ENCODE results near the gene OSM. TPM values are rescaled to one million over a fixed set of nuclear protein-coding genes. Genes with fewer than 3 reads are reported as not detected.
A peak's percentile ranks its signal among the peaks of the same experiment; 100 is the strongest.

The OSM gene
- total RNA-seq, 3 donors from 2014 or later, result 1.3 to 2.5 (median 1.3) TPM

DNA sequence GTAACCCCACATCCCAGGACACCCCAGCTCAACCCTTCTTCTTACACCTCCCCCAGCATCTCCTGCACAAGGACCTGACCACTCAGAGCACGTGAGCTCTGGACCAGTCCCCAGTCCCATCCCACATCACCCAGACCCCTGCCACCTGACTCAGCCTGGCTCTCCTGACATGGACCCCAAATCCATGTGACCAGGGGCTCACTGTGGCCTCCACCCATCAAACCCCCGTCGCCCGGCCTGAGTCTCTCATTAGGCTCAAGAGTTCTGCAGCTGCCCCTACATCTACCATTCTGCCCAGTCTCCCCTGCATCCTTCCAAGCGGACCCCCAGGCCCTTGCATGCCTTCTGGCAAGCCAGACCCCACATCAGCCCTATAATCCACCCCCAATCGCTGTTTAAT lies 18.2 kb downstream of the OSM start:
- H3K9me3 ChIP-seq, result no peaks in the 10 kb centered on the region
- intact Hi-C loops (cut with DNase I; ENCODE audit: low total_unique reads), result no loop called here
- H3K27me3 ChIP-seq, result no peaks in the 10 kb centered on the region
- no peaks in the 10 kb centered on the region for H3K36me3 ChIP-seq
- no peak for DNase-seq (ENCODE audit: low spot score in 2 of 2)
- TF ChIP-seq POLR2A (IDR thresholded peaks at IDR 0.05), result no peak
- peaks cover 0 to 9% of the 10 kb centered on the region in 2 donors for H3K4me1 ChIP-seq
- peak overlapping the region in 1 of 2 donors; percentile 48 for H3K27ac ChIP-seq
- H3K4me3 ChIP-seq, result peak overlapping the region in 2 of 3 donors; percentile 14 to 31

GRCh38 chr22:30247974-30248373 lies 18.7 kb downstream of the OSM start:
- Histone ChIP-seq H3K4me1 (peaks cover 0 to 9% of the 10 kb centered on the region in 2 donors), H3K27ac (no peak overlapping the region), H3K27me3 (no peaks in the 10 kb centered on the region), H3K4me3 (no peak overlapping the region), H3K36me3 (no peaks in the 10 kb centered on the region), H3K9me3 (no peaks in the 10 kb centered on the region)
- intact Hi-C loops (cut with DNase I; ENCODE audit: low total_unique reads), result no loop called here
- no peak for TF ChIP-seq POLR2A (IDR thresholded peaks at IDR 0.05)
- no peak for TF ChIP-seq CTCF (IDR thresholded peaks at IDR 0.05)
- TF ChIP-seq POLR2AphosphoS5 (IDR thresholded peaks at IDR 0.05), result no peak
- DNase-seq (ENCODE audit: low spot score in 2 of 2), result no peak

- Histone ChIP-seq H3K4me3 (peak overlapping the region in 1 of 3 donors; percentile 77), H3K27me3 (no peaks in the 10 kb centered on the region), H3K9me3 (no peaks in the 10 kb centered on the region), H3K36me3 (no peaks in the 10 kb centered on the region), H3K27ac (no peak overlapping the region), H3K4me1 (peaks cover 0 to 9% of the 10 kb centered on the region in 2 donors)
- no peak for DNase-seq (ENCODE audit: low spot score in 2 of 2)
- no peak for TF ChIP-seq POLR2AphosphoS5 (IDR thresholded peaks at IDR 0.05)
- TF ChIP-seq POLR2A (IDR thresholded peaks at IDR 0.05), result no peak
- no peak for TF ChIP-seq CTCF (IDR thresholded peaks at IDR 0.05)
- intact Hi-C loops (cut with DNase I; ENCODE audit: low total_unique reads), result no loop called here
These were observed 19.1 kb downstream of the OSM start for GRCh38 chr22:30247561-30247960.

- H3K4me1 ChIP-seq, result peaks cover 0 to 9% of the 10 kb centered on the region in 2 donors
- no peak for DNase-seq (ENCODE audit: low spot score in 2 of 2)
- H3K27ac ChIP-seq, result no peak overlapping the region
- intact Hi-C loops (cut with DNase I; ENCODE audit: low total_unique reads), result no loop called here
- TF ChIP-seq POLR2AphosphoS5 (IDR thresholded peaks at IDR 0.05) (no peak), CTCF (IDR thresholded peaks at IDR 0.05) (no peak), POLR2A (IDR thresholded peaks at IDR 0.05) (no peak)
- H3K9me3 ChIP-seq, result no peaks in the 10 kb centered on the region
- peak overlapping the region; percentile 38 to 77 (median 59) for H3K4me3 ChIP-seq
- H3K36me3 ChIP-seq, result no peaks in the 10 kb centered on the region
- H3K27me3 ChIP-seq, result no peaks in the 10 kb centered on the region
These were observed 19.8 kb downstream of the OSM start for GRCh38 chr22:30246814-30247376.

GRCh38 chr22:30245985-30246813 lies 20.5 kb downstream of the OSM start, which contains the start of gene LIF:
TSS of gene LIF (minus strand) at chr22:30246759. CDS start at chr22:30246695, 64 bp downstream.
- peak within 1 kb of the TSS; percentile 38 to 77 (median 59) for H3K4me3 ChIP-seq
- peaks cover 0 to 9% of the 10 kb centered on the region in 2 donors for H3K4me1 ChIP-seq
- intact Hi-C loops (cut with DNase I; ENCODE audit: low total_unique reads), result no loop called here
- no peaks in the 10 kb centered on the region for H3K27me3 ChIP-seq
- TF ChIP-seq POLR2AphosphoS5 (IDR thresholded peaks at IDR 0.05) (no peak), CTCF (IDR thresholded peaks at IDR 0.05) (no peak), POLR2A (IDR thresholded peaks at IDR 0.05) (no peak)
- no peaks in the 10 kb centered on the region for H3K36me3 ChIP-seq
- DNase-seq (ENCODE audit: low spot score in 2 of 2), result no peak
- H3K27ac ChIP-seq, result peak within 1 kb of the TSS; percentile 34 to 60
- H3K9me3 ChIP-seq, result no peaks in the 10 kb centered on the region
